Ammon's horn (tissue), 1 donor: ENCODE results near the gene GPR156.

Experiments used
- DNase-seq: peaks from one replicate; pipeline ENCODE4 v3.0.0-alpha.2; 2016; ENCODE audit warnings: low spot score

GPR156 gene

DNA sequence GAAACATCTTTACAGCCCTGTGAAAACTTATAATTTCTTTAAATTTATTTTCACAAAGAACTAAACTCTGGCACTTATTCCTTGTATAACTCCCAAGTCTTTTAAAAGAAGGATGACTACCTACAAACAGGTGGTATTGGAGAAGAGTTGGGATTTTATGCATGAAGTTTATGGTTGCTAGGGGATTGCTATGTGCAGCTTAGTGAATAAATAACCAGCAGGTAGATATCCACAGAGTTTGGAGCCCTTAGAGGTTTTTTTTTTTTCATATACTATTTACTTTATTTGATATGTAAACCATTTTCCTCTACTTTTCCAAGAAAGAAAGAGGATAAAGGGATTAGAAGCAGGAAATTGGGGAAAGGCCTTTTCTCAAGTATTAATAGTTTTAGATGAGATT, 91.5 kb downstream of the GPR156 start:
- no peak for DNase-seq

DNA sequence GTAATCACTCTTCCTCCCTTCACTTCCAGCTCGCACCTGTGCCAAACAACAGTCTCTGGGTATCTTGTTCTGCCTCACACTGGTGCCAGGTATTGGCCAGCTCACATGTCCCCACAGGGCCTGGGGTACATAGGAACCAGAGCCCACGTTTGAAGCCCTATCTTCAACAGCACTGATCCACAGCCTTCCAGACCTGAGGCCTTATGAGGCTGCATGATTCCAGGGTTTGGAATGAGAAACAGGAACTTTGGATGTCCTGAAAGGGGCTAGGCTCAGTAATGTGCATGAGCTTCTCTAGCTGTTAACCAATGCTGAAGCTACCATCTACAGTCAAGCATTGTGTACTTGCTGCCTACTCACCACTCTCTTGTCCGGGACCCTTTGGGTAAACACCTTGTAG, 92.4 kb downstream of the GPR156 start:
- no peak for DNase-seq

DNA sequence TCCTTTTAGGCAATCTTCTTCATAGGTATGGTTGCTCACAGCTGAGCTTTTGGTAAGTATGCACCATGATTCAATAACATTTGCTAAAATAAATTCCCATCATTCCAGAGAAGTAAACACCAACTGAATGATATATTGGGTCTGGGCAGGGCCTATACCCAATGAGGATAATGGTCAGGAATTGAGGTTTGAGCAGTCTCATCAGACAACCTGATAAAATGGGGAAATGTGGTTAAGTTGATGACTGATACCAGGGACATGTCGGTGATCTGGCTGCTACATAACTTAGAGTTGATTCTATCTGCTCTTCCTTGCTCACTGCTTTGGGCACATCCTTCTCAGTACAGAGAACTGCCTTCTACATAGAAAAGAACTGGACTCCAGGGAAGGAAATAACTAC, 92.9 kb downstream of the GPR156 start:
- DNase-seq, result no peak

DNA sequence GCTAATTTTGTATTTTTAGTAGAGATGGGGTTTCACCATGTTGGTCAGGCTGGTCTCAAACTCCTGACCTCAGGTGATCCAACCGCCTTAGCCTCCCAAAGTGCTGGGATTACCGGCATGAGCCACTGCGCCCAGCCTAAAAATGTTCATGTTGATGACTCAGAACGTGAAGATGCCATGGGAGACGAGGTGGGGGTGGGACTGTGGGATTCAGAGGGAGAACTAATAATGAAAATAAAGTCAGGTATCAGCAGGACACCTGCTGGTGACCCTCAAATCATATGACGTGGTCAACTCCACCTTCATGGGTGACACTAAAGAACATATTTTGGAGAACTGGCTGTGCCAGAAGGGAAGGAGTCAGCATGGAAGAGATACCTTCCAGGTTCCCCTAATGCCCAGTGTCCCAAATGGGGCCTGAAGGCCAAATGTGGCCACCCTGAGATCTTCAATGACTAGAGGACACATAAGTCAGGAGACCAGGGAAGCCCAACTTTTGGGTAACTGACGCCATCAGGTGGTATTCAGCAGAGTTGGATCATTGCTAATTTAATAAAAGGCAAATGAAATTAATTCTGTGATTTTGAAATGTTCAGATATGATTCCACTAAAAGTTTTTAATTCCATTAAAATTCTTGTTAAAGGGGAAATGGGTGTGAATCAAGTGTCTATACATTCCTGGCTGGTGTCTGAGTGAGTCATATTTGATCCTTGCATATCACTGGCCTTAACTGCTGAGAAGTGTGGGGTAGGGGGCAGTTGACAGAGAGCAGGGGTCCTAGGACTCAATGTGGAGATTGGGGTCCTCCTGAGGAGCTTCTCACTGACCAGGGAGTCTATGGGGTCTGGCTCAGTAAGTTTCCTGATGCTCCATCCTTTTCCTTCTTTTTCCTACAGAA, 102.2 kb downstream of the GPR156 start:
- DNase-seq, result no peak

DNA sequence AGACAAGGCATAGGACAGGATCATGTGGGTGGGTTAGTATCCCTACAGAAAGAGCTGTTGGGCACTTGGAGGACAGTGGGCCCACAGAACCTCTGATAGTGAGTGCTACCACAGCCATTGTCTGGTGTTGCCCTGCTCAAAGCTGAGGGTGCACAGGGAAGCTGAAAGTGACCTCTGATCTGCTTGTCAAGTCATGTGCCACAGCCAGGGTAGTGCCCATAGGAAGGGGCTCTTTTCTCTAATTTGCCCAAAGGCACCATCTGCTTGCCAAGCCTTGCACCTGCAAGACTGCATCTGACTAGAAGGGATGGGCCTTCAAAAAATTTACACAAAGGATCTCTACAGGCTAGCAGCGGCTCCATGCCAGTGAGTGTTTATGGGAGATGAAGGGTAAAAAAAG, 103.4 kb downstream of the GPR156 start:
- DNase-seq, result no peak

DNA sequence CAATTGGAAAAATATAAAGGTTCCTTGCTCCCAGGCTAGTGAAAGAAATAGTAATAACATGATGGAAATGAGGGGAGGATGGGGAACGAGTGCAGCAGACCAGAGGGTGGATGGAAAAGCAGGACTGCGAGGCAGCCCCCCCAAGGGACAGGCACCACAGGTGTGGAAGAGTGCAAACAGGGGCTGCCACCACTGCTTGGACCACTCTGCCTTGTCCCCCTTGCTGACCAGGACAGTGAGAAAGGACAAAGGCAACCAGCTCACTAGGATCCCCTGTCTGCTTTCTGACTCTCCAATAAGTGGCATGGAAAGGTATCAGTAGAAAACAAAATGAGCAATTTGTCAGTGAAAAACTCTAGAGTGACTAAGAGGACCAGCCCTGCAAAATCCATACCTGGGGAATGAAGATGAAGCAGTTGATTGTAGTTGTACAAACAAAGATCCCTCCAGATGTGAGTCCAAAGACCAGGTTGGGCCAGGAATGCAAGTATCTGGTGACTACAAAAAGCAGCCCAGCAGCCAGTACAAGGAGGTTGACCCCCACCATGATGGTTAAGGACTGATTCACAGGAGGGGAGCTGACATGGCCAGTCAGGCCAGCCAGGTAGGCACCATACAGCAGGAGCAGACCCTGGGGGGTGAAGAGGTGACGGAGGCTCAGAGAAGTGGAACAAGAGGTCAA, 104.2 kb downstream of the GPR156 start:
- no peak for DNase-seq

DNA sequence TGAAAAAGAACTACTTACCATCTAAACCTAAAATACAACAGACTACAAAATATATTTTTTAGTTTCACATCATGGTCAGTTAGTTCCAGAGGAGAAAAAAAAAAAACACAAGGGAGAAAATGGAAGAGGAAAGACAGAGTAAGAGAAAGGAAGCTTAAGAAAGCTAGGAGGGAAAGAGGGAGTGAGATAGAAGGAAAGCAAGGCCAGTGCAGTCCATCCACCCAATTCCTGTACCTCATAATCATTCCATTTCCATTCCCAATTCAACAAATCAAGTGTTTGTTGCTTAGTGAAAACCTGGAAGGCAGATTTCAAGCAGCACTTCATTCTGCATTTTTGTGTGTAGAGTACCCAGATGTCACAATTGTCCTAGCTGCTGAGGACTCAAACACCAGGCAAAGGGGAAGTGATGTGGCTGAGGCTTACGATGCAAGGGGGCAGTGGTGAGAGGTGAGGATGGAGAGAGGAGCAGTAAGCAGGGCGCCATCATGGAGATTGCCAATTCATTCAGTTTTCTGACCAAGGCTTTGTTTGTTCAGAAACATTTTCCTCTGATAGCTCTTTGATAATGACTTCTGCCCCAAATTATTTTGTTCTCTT, 107.2 kb downstream of the GPR156 start:
- no peak for DNase-seq

DNA sequence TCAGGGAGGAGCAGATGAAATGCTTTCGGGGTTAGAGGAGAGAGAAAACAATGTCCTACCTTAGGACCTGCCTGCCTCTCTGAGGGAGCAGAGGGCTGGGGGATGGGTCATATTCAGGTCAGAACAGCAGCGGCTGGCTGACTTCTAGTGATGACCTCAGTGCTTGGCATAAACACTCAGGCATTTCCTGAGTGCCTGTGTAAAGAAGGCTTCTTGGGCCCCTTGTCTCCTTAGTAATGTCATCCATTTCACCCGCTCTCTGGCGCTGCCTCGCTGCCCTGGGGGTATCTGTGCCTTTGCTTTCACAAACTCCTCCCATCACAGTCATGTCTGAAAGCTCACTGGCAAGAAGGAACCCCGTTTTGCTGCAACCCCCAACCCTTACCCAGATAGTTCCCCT, 107.9 kb downstream of the GPR156 start:
- DNase-seq, result no peak

DNA sequence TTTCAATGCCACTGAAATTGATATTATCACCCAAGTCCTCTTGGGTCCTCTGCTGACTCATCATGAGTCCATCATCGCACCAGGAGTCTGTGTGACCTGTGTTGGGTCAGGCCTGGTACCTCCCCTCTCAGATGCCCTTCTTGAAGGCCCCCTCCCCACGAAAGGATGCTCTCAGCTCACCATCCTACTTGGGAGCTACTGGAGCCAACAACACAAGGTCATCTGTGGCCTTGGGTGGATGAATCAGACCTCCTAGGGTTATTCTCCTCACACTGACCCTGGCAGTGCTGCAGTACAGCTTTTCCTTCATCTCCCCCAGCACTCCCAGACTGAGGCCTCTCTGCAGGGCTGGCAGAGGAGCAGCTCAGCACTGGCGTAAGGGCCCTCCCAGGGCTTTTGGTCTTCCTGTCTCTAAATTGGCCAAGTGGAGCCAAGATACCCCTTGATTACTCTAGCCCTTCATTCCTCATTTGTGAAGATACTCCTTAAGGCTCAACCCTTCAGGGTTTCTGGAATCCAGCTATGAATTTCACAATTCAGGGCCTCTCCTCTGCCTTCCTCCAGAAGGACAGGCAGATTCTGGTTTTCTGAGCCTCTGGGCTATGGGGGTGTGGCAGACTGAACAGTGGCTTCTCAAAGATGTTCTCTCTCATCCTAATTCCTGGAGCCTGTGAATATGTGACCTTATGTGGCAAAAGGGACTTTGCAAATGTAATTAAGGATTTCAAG, 110.0 kb downstream of the GPR156 start:
- DNase-seq, result no peak

DNA sequence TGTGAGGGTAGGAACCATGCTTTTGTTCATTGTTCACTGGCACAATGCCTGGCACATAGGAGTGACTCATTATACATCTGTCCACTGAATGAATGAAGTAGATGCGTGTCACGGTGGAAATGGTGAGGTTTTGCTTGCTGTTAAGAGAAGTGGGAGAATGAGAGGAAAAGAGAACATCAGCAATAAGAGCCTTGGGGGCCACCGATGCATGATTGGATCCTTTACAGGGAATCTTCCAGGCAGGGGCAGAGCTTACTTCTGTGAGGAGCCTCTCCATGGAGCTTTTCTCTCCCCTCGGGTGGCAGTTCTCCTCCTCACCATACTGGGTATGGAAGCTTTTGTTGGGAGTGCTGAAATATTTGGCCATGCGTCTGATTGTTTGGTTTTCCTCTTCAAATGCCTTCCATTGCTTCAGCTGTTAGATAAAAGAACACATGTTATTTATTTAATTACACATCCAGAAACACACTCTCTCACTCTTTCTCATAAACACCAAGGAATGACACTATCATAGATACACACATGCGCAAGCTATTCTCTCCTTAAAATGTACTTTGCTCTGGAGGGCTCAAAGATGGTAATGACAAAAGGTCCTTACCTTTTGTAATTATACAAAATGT, 111.9 kb downstream of the GPR156 start:
- no peak for DNase-seq

DNA sequence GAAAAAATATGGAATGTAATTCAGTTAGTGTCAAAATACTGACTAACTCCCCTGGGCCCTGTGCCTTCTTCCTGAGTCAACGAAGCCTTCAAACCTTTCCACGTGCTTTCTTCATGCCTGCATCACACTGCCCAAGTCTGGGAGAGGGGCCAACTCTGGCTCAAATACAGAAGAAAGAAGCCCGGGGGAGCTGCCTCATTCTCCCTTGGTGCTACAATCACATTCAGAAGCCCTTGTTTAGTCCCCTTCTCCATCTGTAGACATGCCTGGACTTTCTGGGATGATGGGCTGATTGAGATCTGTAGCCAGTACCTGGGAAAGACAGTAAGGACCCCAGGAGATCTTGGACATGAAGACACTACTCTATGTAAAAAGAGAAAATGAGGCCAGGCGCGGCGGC, 113.0 kb downstream of the GPR156 start:
- no peak for DNase-seq

DNA sequence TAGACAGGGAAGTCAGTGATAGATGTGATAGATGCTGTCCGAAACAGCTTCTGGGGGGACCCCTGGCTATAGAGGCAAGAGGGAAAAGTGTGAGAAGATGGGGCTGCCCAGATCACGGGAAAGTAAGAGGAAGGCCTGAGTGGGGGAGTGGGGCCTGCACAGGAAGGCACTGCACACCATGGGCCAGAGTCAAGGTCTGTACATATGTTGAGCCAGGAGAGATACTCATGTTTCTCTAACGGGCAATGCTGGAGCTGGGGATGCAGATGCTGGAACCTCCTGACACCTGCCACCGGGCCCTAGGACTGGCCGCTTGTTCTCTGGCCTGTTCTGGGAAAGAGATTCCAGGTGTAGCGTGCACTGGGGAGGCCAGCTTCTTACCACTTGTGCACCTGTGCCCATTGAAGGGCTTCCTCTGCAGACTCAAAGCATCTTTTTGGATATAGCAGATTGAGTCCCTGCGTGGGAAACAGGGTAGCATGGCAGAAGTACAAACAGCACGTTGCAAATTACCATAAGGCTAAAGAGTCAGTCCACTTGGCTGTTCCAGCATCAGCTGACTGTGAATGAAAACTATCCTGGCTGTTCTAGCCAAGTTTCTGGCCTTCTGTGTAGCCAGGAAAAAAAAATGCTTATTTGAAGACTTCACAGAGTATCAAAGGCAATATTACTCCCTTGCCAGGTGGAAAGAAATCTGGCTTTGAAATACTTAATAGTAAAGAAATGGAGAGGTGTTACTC, 113.7 kb downstream of the GPR156 start:
- DNase-seq, result peak; percentile 18

DNA sequence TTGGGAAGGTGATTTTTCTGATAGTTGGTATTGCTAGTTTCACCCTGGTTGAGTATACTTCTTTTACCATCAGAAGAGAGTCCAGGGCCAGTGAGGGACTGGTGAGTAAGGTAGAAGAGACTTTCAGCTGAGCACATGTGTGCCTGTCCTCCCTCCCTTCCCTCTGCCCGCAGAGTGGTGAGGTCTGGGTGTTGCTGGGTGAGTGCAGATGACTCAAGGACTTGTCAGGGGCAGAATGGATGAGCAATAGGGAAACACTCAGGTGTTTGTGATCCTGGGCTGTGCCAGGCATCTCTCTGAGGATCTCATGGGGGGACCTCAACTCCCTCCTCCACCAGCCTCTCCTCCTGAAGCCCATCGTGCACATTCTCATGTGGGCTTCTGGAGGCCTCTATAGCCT, 114.8 kb downstream of the GPR156 start:
- DNase-seq, result no peak

DNA sequence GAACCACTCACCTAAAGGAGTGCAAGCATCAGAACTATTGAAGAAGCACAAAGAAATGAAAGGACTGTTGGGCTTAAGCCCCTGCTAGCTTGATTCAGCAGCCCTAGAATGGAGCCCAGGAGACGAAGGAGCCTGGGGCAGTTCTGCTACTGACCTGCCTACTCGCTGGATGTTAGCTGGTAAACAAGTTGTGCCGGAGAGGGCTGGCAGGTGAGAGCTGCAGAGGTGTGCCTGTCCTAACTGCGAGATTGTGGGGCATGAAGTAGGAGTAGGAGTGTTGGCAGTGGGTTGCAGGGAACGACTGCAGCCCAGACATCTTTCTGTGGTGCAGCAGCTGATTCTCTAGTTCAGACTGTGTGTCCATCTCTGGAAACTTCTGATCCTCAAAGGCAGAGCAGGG, 115.6 kb downstream of the GPR156 start:
- DNase-seq, result no peak

DNA sequence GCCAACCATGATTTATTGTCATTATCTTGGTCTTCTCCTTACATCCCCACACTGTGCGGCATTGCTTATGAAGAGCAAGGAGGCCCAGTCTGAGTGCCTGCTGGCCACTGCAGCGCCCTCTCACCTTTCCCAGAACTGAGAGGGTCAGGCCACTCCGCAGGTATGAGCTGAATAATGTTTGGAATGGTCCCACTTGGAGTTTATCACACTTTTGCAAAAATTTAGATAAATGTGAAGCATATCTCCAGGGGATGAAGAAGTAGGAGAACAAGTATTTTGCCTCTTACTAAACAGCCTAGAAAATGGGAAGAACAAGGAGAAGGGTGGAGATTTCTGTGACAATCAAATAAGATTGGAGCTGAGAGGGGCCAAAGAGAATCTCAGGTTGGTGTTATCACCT, 116.4 kb downstream of the GPR156 start:
- no peak for DNase-seq

DNA sequence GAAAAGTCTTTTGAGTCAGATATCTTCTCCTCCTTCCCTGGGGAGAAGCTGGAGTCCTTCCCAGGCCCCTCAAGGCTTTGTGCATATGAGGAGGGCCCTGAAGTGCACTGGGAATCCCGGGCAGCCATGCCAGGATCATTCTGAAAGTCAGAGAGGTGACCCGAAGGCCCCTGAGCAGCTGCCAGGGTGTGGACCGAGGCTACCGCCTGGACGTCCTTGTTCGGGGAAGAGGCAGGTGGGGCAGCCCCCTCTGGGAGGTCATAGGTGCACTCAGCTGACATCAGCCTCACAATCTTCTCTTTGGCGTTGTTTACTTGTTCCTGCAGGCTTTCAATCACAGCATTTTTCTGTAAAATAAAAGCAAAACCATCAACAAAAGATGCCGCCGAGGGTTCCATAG, 117.0 kb downstream of the GPR156 start:
- no peak for DNase-seq

DNA sequence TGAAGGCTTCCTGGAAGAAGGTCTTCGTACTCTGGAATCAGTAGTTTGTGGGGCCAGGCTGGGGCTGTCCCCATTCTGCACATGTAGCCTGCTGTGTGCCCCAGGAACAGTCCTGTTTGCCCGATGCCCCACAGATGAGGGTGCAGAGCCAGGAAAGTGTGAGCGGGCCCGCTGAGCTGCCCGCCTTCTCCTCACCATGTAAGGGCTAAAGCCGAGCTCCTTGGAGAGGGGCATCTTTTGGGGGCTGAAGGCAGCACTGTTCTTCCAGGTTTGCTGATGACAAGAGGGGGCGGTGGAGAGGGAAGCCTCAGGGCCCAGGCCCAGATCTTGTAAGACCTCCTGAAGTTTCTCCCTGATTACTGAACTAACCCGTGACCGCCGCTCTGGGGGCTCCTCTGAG, 117.5 kb downstream of the GPR156 start:
- DNase-seq, result no peak

DNA sequence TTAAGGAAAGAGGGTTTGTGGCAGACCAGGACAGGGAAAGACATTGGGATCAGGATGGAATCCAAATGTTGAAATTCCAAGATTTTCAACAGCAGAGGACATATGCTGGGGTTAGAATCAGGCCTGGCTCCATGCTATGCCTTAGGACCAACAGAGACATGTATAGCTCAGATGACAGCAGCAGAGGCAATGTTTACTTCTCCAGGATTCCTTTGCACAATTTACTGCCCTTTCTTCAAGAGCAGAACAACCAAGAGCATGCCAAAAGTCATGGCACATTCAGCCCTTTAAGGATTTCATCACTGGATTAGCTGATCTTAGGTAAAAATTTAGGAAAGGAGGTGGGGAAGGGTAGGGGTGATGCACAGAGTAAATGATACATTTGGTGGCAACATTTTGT, 121.2 kb downstream of the GPR156 start:
- no peak for DNase-seq

DNA sequence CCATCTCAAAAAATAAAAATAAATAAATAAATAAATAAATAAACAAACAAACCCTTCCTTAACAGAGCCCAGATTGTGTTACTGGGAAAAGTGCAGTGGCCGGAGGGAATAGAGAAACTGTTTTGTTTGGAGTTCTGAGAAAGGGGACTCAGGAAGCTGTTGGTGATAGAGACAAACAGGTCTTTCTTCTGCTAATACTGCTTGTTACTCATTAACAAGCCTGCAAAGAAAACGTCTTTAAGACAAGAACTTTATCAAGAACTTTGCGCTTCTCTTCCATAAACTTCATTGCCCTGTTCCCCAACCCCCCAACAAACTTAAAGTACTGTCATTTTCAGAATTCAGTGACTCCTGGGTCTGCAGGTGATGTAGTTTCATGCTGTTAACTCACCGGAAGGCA, 122.0 kb downstream of the GPR156 start:
- DNase-seq, result no peak

DNA sequence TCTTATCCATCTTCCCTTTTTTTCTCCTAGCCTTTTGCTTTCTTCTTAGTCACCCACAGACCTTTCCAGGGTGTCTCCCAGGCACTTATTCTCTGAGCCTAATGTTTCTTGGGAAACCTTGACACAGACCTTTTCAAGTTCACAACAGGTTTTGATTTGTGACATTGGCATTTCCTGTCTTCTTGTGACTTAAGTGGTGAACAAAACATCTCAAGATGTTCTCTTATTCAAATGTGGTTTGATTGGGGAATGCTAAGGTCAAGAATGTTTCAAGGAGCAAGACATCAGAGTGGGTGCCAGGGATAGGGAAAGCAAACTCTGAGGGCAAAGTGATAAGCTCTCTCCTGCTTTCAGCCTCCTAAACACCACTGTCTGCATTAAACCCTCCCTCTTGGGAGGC, 122.6 kb downstream of the GPR156 start:
- DNase-seq, result no peak

DNA sequence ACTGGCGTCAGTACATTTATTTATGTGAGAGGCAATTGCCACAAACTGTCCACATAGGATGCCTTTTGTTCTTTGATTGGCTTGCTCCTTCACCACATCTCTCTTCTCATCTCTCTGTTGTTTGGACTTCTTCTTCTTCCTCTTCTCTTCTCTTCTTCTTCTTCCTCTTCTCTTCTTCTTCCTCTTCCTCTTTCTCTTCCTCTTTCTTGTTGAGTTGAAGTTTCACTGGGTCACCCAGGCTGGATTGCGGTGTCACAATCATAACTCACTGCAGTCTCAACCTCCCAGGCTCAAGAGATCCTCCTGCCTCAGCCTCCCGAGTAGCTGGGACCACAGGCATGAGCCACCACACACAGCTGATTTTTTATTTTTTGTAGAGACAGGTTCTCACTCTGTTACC, 123.1 kb downstream of the GPR156 start:
- no peak for DNase-seq
